ENCODE data around the gene ASPRV1.

ASPRV1 gene

GRCh38 chr2:69988086-69988635, 26.7 kb upstream of the ASPRV1 start:
- DNase-seq = no peak

GRCh38 chr2:69986691-69987090, 25.3 kb upstream of the ASPRV1 start:
- DNase-seq = no peak

GRCh38 chr2:69985688-69986087, 24.3 kb upstream of the ASPRV1 start:
- no peak for DNase-seq

GRCh38 chr2:69985216-69985615, 23.8 kb upstream of the ASPRV1 start:
- DNase-seq = no peak

- no peak for DNase-seq
Measured at GRCh38 chr2:69983392-69983966, 22.0 kb upstream of the ASPRV1 start.

- no peak for DNase-seq
Measured at GRCh38 chr2:69979902-69980807, 18.7 kb upstream of the ASPRV1 start.

GRCh38 chr2:69977906-69978482, 16.6 kb upstream of the ASPRV1 start:
- no peak for DNase-seq

GRCh38 chr2:69977186-69977585, 15.8 kb upstream of the ASPRV1 start:
- DNase-seq = no peak

- no peak for DNase-seq
Measured at GRCh38 chr2:69975853-69976462, 14.5 kb upstream of the ASPRV1 start.

GRCh38 chr2:69975136-69975852, 13.9 kb upstream of the ASPRV1 start:
- no peak for DNase-seq

GRCh38 chr2:69973335-69973735, 11.9 kb upstream of the ASPRV1 start:
- no peak for DNase-seq

GRCh38 chr2:69972822-69973221, 11.4 kb upstream of the ASPRV1 start:
- DNase-seq = no peak

- no peak for DNase-seq
Measured at GRCh38 chr2:69969991-69970390, 8.6 kb upstream of the ASPRV1 start.

- DNase-seq = no peak
Measured at GRCh38 chr2:69969126-69969983, 7.9 kb upstream of the ASPRV1 start.

GRCh38 chr2:69968609-69969008, 7.2 kb upstream of the ASPRV1 start:
- no peak for DNase-seq

GRCh38 chr2:69966496-69966895, 5.1 kb upstream of the ASPRV1 start:
- DNase-seq = no peak

- DNase-seq = no peak
Measured at GRCh38 chr2:69965756-69966445, 4.5 kb upstream of the ASPRV1 start.

- no peak for DNase-seq
Measured at GRCh38 chr2:69964353-69964841, 3.0 kb upstream of the ASPRV1 start.

- no peak for DNase-seq
Measured at GRCh38 chr2:69962986-69963730, 1.7 kb upstream of the ASPRV1 start.

- DNase-seq = no peak
Measured at GRCh38 chr2:69960821-69961220, 610 bp downstream of the ASPRV1 start.
